Tibial nerve (tissue), 4 donors: ENCODE measurements around the gene PHF19.

ENCODE experiments used
- EP300 ChIP-seq, 2 donors: sonication (generic); formaldehyde crosslinking; IDR thresholded peaks; one replicate each; pipeline ENCODE4 v1.6.1; 2017; ENCODE audit warnings: antibody characterized with exemption in 2 of 2, mild to moderate bottlenecking in 1 of 2
- POLR2A ChIP-seq, 2 donors: fragments of 450-650 bp; IDR thresholded peaks; one replicate each; pipeline ENCODE4 v1.6.1; 2017; ENCODE audit warnings: antibody characterized with exemption in 2 of 2, mild to moderate bottlenecking in 2 of 2, moderate library complexity in 2 of 2
- TF ChIP-seq, protein P1 (sequence below), 5 experiments: fragments of 200-600 bp in 3 of 5; fragments of 450-650 bp in 2 of 5; sonication (generic) in 3 of 5; IDR thresholded peaks; one replicate each; pipeline ENCODE4 v1.5.1; 2016 to 2019; ENCODE audit warnings: antibody characterized with exemption in 5 of 5, mild to moderate bottlenecking in 3 of 5, moderate library complexity in 2 of 5

DNA sequence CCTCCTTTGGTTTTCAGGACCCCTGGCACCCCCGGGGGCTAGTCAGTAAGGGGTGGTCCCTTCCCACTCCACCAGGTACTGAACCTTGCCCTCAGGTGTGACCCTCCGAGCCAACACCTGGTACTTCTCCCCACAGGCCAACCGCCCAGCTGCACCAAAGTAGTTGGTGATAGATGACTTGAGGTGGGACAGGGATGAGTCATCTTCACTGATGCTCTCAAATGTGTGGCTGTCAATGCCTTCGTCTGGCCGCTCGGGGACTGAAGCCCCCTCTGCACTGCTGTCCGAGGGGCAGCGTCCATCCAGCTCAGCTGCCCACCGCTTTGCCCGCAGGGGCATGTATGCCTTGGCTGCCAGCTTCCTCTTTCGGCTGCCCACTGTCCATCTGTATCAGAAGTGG lies 19.1 kb downstream of the PHF19 start:
- TF ChIP-seq, protein P1, sequence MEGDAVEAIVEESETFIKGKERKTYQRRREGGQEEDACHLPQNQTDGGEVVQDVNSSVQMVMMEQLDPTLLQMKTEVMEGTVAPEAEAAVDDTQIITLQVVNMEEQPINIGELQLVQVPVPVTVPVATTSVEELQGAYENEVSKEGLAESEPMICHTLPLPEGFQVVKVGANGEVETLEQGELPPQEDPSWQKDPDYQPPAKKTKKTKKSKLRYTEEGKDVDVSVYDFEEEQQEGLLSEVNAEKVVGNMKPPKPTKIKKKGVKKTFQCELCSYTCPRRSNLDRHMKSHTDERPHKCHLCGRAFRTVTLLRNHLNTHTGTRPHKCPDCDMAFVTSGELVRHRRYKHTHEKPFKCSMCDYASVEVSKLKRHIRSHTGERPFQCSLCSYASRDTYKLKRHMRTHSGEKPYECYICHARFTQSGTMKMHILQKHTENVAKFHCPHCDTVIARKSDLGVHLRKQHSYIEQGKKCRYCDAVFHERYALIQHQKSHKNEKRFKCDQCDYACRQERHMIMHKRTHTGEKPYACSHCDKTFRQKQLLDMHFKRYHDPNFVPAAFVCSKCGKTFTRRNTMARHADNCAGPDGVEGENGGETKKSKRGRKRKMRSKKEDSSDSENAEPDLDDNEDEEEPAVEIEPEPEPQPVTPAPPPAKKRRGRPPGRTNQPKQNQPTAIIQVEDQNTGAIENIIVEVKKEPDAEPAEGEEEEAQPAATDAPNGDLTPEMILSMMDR (IDR thresholded peaks at IDR 0.05): no peak
- no peak for TF ChIP-seq POLR2A (IDR thresholded peaks at IDR 0.05)
- TF ChIP-seq EP300 (IDR thresholded peaks at IDR 0.05): no peak
